ENCODE data around the gene PPP4C.
A peak's percentile ranks its signal among the peaks of the same experiment; 100 is the strongest.

PPP4C gene

DNA sequence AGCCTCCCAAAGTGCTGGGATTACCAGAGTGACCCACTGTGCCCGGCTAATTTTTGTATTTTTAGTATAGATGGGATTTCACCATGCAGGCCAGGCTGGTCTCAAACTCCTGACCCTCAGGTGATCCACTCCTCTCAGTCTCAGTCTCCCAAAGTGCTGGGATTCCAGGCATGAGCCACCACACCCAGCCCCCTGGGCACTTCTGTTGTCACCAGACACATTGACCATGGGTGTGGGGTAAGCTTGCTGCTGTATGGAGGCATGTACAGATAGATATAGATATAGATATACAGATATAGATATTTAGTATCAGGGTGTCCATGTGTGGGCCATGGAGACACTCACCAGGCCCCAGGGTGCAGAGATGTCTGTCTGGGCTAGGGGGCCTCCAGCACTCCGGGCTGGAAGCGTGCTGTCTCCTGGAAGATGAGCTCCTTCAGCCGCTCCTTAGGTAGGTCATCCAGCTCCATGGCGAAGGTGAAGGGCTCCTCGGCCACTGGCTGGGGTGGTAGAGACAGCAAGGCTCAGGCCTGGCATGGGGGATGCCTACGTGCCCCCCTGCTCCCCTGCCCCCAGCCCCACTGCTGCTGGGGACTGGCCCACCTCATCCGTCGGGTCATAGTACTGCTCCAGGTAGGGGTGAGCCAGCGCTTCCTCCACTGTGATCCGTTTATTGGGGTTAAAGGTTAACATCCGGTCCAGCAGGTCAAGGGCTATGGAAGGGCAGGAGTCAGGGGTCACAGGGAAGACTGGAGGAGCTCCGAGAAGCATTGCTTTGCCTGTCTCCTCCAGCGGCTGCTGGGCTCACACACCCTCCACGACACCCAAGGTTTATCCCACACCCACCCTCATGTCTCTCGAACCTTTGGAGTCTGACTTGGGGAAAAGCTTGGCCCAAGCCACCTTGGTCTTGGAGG, 40.8 kb downstream of the PPP4C start:
- Histone ChIP-seq H3K36me3 (ENCODE audit: insufficient read depth, insufficient read length, low read length) (peaks cover 46% of the 10 kb centered on the region), H3K9ac (ENCODE audit: insufficient read length, low read depth) (no peak overlapping the region), H3K9me3 (ENCODE audit: insufficient read depth, low read length) (no peaks in the 10 kb centered on the region), H3K4me1 (ENCODE audit: insufficient read depth, insufficient read length) (peaks cover 12% of the 10 kb centered on the region), H3K27me3 (ENCODE audit: insufficient read depth, insufficient read length) (no peaks in the 10 kb centered on the region), H3K4me3 (ENCODE audit: insufficient read length, low read depth) (no peak overlapping the region)
- no peak for TF ChIP-seq YY1 (IDR thresholded peaks at IDR 0.05; ENCODE audit: insufficient read depth, insufficient read length)
- TF ChIP-seq SUZ12 (IDR thresholded peaks at IDR 0.05; ENCODE audit: extremely low read depth, insufficient read depth, insufficient read length) = no peak
- no peak for DNase-seq (ENCODE audit: low read depth, low spot score)

DNA sequence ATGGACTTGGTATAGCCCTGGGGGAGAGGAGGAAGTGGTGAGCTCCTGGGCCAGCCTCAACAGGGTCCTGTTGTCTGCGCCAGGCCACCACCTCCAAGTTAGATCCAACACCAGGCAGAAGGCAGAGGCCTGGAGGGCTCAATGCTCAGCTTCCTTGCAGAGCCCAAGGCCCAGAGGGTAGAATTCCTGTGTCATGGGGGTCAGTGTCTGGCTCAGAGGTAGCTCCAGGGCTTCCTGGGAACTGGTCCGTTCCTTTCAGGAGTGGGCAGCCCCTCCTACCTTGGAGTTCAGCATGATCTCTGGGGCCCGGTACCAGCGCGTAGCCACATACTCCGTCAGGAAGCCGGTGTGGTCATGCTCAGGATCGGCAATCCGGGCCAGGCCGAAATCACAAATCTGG, 42.0 kb downstream of the PPP4C start:
- peaks cover 40% of the 10 kb centered on the region for H3K36me3 ChIP-seq (ENCODE audit: insufficient read depth, insufficient read length, low read length)
- TF ChIP-seq ZNF274 (IDR thresholded peaks at IDR 0.05; ENCODE audit: low read depth, low read length) (no peak), SUZ12 (IDR thresholded peaks at IDR 0.05; ENCODE audit: extremely low read depth, insufficient read depth, insufficient read length) (no peak), YY1 (IDR thresholded peaks at IDR 0.05; ENCODE audit: insufficient read depth, insufficient read length) (no peak)
- peaks cover 15% of the 10 kb centered on the region for H3K4me1 ChIP-seq (ENCODE audit: insufficient read depth, insufficient read length)
- no peaks in the 10 kb centered on the region for H3K27me3 ChIP-seq (ENCODE audit: insufficient read depth, insufficient read length)
- no peaks in the 10 kb centered on the region for H3K9me3 ChIP-seq (ENCODE audit: insufficient read depth, low read length)
- H3K9ac ChIP-seq (ENCODE audit: insufficient read length, low read depth) = no peak overlapping the region
- no peak overlapping the region for H3K4me3 ChIP-seq (ENCODE audit: insufficient read length, low read depth)
- DNase-seq (ENCODE audit: low read depth, low spot score) = no peak

- Histone ChIP-seq H3K4me1 (ENCODE audit: insufficient read depth, insufficient read length) (peaks cover 10% of the 10 kb centered on the region), H3K9ac (ENCODE audit: insufficient read length, low read depth) (no peak overlapping the region), H3K9me3 (ENCODE audit: insufficient read depth, low read length) (no peaks in the 10 kb centered on the region), H3K4me3 (ENCODE audit: insufficient read length, low read depth) (no peak overlapping the region), H3K36me3 (ENCODE audit: insufficient read depth, insufficient read length, low read length) (peaks cover 36% of the 10 kb centered on the region), H3K27me3 (ENCODE audit: insufficient read depth, insufficient read length) (no peaks in the 10 kb centered on the region)
- no peak for TF ChIP-seq YY1 (IDR thresholded peaks at IDR 0.05; ENCODE audit: insufficient read depth, insufficient read length)
- no peak for TF ChIP-seq SUZ12 (IDR thresholded peaks at IDR 0.05; ENCODE audit: extremely low read depth, insufficient read depth, insufficient read length)
- TF ChIP-seq ZNF274 (IDR thresholded peaks at IDR 0.05; ENCODE audit: low read depth, low read length) = no peak
- DNase-seq (ENCODE audit: low read depth, low spot score) = no peak
Observed at GRCh38 chr16:30119428-30119827, 43.6 kb downstream of the PPP4C start.

GRCh38 chr16:30120340-30121105, 44.7 kb downstream of the PPP4C start:
- TF ChIP-seq ZNF274 (IDR thresholded peaks at IDR 0.05; ENCODE audit: low read depth, low read length) (no peak), YY1 (IDR thresholded peaks at IDR 0.05; ENCODE audit: insufficient read depth, insufficient read length) (no peak), SUZ12 (IDR thresholded peaks at IDR 0.05; ENCODE audit: extremely low read depth, insufficient read depth, insufficient read length) (no peak)
- Histone ChIP-seq H3K9ac (ENCODE audit: insufficient read length, low read depth) (no peak overlapping the region), H3K36me3 (ENCODE audit: insufficient read depth, insufficient read length, low read length) (peaks cover 31% of the 10 kb centered on the region), H3K4me3 (ENCODE audit: insufficient read length, low read depth) (no peak overlapping the region), H3K9me3 (ENCODE audit: insufficient read depth, low read length) (no peaks in the 10 kb centered on the region), H3K4me1 (ENCODE audit: insufficient read depth, insufficient read length) (peaks cover 10% of the 10 kb centered on the region), H3K27me3 (ENCODE audit: insufficient read depth, insufficient read length) (no peaks in the 10 kb centered on the region)
- no peak for DNase-seq (ENCODE audit: low read depth, low spot score)

- Histone ChIP-seq H3K4me1 (ENCODE audit: insufficient read depth, insufficient read length) (peaks cover 10% of the 10 kb centered on the region), H3K9ac (ENCODE audit: insufficient read length, low read depth) (peak overlapping the region; percentile 84), H3K9me3 (ENCODE audit: insufficient read depth, low read length) (no peaks in the 10 kb centered on the region), H3K4me3 (ENCODE audit: insufficient read length, low read depth) (peak overlapping the region; percentile 68), H3K27me3 (ENCODE audit: insufficient read depth, insufficient read length) (no peaks in the 10 kb centered on the region), H3K36me3 (ENCODE audit: insufficient read depth, insufficient read length, low read length) (peaks cover 22% of the 10 kb centered on the region)
- no peak for TF ChIP-seq YY1 (IDR thresholded peaks at IDR 0.05; ENCODE audit: insufficient read depth, insufficient read length)
- TF ChIP-seq SUZ12 (IDR thresholded peaks at IDR 0.05; ENCODE audit: extremely low read depth, insufficient read depth, insufficient read length) = no peak
- TF ChIP-seq ZNF274 (IDR thresholded peaks at IDR 0.05; ENCODE audit: low read depth, low read length) = no peak
- DNase-seq (ENCODE audit: low read depth, low spot score) = no peak
Observed at GRCh38 chr16:30121741-30122571, 46.2 kb downstream of the PPP4C start.

GRCh38 chr16:30122604-30123160, 46.9 kb downstream of the PPP4C start:
- Histone ChIP-seq H3K27me3 (ENCODE audit: insufficient read depth, insufficient read length) (no peaks in the 10 kb centered on the region), H3K36me3 (ENCODE audit: insufficient read depth, insufficient read length, low read length) (peaks cover 15% of the 10 kb centered on the region), H3K9me3 (ENCODE audit: insufficient read depth, low read length) (no peaks in the 10 kb centered on the region), H3K9ac (ENCODE audit: insufficient read length, low read depth) (peak overlapping the region; percentile 84), H3K4me1 (ENCODE audit: insufficient read depth, insufficient read length) (peaks cover 10% of the 10 kb centered on the region), H3K4me3 (ENCODE audit: insufficient read length, low read depth) (peak overlapping the region; percentile 68)
- DNase-seq (ENCODE audit: low read depth, low spot score) = no peak
- no peak for TF ChIP-seq SUZ12 (IDR thresholded peaks at IDR 0.05; ENCODE audit: extremely low read depth, insufficient read depth, insufficient read length)
- TF ChIP-seq ZNF274 (IDR thresholded peaks at IDR 0.05; ENCODE audit: low read depth, low read length) = no peak
- no peak for TF ChIP-seq YY1 (IDR thresholded peaks at IDR 0.05; ENCODE audit: insufficient read depth, insufficient read length)
